Measurements from ENCODE around the gene JSRP1.

JSRP1 gene, protein sequence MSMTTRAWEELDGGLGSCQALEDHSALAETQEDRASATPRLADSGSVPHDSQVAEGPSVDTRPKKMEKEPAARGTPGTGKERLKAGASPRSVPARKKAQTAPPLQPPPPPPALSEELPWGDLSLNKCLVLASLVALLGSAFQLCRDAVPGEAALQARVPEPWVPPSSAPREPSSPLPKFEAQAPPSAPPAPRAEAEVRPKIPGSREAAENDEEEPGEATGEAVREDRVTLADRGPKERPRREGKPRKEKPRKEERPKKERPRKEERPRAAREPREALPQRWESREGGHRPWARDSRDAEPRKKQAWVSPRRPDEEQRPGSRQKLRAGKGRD

DNA sequence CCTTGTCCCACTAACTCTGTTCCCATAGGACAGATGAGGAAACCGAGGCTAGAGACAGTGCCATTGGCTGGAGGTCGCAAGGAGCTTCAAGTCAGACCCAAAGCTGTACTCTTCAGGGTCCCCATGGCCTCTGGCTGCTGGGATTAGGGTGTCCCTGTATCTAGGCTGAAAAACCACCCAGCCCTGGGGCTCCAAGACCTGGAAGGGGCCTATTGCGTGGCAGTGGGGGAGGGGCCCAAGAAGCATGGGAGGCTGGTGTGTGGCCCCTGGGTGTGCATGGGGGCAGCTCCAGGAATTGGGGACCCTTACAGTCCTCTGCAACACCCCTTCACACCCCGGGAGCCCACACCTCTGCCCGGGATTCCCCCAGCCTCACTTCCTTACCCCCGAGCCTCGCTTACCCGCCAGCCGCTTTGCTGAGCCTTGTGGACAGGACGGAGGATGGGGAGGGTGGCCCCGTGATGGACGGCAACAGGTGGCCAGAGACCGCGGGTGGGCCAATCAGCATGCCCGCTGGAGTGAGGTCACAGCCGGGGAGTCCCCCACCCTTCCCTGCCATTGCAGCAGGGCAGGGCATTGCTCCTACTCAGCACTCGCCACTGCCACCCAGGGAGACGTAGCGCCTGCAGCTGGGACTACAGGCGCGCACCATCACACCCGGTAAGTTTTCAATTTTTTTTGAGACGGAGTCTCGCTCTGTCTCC is at the start of gene JSRP1:
Gene JSRP1, minus strand, starts transcription at position 436 of the 704 bp plus-strand sequence. CDS start 1,103 bp downstream, outside the sequence.
- no peak within 1 kb of the TSS for H3K4me3 ChIP-seq (ENCODE audit: control insufficient read depth, low read depth, low read length)
- no peak for DNase-seq (ENCODE audit: low read depth)
- TF ChIP-seq, protein P1, sequence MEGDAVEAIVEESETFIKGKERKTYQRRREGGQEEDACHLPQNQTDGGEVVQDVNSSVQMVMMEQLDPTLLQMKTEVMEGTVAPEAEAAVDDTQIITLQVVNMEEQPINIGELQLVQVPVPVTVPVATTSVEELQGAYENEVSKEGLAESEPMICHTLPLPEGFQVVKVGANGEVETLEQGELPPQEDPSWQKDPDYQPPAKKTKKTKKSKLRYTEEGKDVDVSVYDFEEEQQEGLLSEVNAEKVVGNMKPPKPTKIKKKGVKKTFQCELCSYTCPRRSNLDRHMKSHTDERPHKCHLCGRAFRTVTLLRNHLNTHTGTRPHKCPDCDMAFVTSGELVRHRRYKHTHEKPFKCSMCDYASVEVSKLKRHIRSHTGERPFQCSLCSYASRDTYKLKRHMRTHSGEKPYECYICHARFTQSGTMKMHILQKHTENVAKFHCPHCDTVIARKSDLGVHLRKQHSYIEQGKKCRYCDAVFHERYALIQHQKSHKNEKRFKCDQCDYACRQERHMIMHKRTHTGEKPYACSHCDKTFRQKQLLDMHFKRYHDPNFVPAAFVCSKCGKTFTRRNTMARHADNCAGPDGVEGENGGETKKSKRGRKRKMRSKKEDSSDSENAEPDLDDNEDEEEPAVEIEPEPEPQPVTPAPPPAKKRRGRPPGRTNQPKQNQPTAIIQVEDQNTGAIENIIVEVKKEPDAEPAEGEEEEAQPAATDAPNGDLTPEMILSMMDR (IDR thresholded peaks at IDR 0.05; ENCODE audit: control insufficient read depth, insufficient read depth, low read depth, low read length, missing control alignments): no peak

DNA sequence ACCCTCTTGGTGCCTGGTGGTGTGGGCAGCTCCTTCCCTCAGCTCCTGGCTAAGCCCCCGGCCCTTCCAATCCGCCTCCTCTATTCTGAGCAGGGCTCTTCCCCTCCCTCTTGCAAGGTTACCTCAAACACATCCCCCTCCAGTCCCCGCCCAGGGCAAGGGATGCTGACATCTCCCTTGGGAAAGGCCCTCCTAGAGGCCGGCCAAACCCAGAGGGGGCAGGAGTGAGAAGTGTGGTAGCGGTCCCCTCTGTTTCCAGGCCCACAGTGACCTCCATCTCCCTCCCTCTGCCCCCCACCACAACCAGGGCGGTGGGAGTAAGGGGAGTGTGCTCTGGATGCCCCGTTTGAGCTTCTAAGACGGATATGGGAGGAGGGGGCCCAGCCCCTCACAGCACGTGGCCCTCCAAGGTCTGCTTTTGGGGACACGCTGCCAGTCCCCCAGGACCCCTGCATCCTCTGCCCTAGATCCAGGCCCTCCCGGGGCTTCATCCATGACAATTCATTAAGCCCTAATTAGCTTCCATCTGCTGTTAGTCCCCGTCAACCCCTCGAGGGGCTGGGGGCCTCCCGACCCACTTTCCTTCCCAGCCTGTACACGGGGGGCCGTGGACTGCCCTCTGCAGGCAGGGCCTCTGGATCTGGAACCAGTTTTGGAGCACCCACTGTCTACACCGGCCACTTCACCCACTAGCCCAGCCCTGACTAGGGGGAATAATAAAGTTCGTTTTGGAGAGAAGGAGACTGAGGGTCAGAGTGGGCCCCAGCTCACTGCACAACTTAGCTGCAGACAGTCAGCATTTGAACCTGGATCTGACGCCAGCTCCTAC is 49.4 kb upstream of the JSRP1 start:
- DNase-seq (ENCODE audit: low read depth): no peak
- H3K4me3 ChIP-seq (ENCODE audit: control insufficient read depth, low read depth, low read length): no peak overlapping the region
- TF ChIP-seq, protein P1 (IDR thresholded peaks at IDR 0.05; ENCODE audit: control insufficient read depth, insufficient read depth, low read depth, low read length, missing control alignments): no peak

DNA sequence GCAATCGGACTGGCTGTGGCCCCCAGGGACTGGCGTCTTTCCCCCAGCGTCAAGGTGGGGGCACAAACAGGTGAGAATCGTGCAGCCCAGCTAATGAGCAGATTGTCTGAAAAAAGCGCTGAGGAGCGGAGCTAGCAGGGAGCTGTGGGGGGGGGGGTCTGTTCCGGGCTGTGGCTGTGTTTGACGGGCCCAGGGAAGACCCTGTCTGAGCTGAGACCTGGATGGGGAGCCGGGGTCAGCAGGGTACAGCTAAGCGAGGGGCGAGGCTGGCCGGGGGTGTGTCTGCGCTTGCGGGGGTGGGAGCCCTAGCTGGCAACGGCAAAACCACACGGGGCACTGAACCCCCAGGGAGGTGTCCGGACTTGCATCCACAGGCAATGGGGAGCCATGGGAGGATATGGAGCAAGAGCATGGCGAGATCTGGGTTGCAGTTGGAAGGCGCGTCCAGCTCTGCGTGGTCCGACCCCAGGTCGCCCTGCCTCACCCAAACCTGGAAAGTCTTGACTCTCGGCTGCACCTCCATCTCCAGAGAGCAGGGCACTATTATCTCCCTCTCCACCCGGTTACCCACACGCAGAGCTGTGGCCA is 47.1 kb upstream of the JSRP1 start:
- TF ChIP-seq, protein P1 (IDR thresholded peaks at IDR 0.05; ENCODE audit: control insufficient read depth, insufficient read depth, low read depth, low read length, missing control alignments): no peak
- no peak for DNase-seq (ENCODE audit: low read depth)
- no peak overlapping the region for H3K4me3 ChIP-seq (ENCODE audit: control insufficient read depth, low read depth, low read length)

DNA sequence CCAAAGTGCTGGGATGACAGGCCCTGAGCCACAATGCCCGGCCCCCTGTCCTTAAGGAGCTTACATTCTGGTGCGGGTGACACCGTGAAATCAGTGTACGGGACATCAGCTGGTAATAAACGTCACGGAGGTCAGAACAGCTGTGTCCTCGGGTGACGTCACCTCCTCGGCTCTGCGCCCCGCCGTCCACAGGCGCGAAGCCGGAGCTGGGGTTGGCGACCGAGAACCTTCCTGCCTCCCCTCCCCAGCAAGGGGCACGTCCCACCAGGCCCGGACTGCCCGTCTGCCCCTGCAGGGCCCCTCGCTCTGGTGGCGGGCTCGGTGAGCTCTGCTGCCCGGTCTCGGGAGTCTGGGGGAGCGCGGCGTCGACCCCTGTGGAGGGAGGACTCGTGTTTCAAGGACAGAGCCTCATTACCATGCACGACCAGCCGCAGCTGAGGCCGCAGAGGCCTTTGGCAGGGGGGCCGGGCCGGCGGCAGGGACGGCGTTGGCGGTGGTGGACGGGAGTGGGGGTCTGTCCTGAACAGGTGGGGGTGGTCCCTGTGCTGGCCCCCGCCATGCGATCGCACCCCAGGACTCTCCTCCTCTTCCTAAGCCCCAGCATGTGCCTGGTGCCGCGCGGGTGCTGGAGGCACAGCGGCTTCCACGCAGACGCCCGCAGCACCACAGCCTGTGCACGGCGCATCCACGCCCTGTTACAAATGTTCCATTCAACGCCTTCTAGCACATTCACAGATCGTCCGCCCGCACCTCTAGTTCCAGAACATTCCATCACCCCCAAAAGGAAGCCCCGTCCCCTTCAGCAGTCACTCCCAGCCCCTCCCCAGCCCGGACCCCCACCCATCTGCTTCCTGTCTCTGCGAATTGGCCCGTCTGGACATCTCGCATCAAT is 46.3 kb upstream of the JSRP1 start:
- no peak overlapping the region for H3K4me3 ChIP-seq (ENCODE audit: control insufficient read depth, low read depth, low read length)
- no peak for DNase-seq (ENCODE audit: low read depth)
- TF ChIP-seq, protein P1 (IDR thresholded peaks at IDR 0.05; ENCODE audit: control insufficient read depth, insufficient read depth, low read depth, low read length, missing control alignments): no peak

DNA sequence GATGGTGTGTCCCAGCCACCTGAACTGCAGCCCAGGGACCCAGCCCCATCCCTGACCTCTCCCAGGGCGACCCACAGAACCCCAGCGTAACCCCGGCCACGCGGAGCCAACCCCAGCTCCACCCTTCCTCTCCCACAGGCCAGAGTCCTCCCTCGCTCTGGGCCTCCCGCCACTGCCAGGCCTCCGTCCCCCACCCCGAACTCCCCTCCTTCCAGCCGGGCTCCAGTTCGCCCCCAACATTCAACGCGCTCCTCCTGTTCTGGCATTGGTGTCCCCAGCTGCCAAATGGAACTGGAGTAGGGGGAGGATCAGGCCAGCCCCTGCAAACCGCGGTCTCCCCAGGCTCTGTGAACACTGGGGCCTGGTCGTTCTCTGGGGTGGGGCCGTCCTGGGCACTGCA is 44.3 kb upstream of the JSRP1 start:
- TF ChIP-seq, protein P1 (IDR thresholded peaks at IDR 0.05; ENCODE audit: control insufficient read depth, insufficient read depth, low read depth, low read length, missing control alignments): no peak
- no peak overlapping the region for H3K4me3 ChIP-seq (ENCODE audit: control insufficient read depth, low read depth, low read length)
- DNase-seq (ENCODE audit: low read depth): no peak

Data from AG09309 (cell line).